Measurements from ENCODE around the gene COL27A1. TPM values are rescaled to one million over a fixed set of nuclear protein-coding genes. Genes with fewer than 3 reads are reported as not detected.

COL27A1 gene
- polyA plus RNA-seq, 1 of the 3 experiments (the other 2 are of a cell fraction), result 8.7 TPM

DNA sequence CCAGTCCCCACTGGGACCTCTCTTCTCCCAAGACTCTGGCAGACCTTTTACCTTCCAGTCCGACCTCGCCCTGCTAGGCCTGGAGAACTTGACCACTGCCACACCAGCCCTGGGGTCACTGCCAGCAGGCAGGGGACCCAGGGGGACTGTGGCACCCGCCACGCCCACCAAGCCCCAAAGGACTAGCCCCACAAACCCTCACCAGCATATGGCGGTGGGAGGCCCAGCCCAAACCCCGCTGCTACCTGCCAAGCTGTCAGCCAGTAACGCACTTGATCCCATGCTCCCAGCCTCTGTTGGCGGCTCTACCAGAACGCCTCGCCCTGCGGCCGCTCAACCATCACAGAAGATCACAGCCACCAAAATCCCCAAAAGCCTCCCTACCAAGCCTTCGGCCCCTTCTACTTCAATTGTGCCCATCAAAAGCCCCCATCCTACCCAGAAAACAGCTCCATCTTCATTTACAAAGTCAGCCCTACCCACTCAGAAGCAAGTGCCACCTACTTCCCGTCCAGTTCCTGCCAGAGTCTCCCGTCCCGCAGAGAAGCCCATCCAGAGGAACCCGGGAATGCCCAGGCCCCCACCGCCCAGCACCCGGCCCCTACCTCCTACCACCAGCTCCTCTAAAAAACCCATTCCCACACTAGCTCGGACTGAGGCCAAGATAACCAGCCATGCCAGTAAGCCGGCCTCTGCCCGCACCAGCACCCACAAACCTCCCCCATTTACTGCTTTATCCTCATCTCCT is 13.1 kb downstream of the COL27A1 start (continued):
- TF ChIP-seq SMC3 (IDR thresholded peaks at IDR 0.05; ENCODE audit: low read depth, low read length) (no peak), RCOR1 (IDR thresholded peaks at IDR 0.05; ENCODE audit: low read length) (no peak)

DNA sequence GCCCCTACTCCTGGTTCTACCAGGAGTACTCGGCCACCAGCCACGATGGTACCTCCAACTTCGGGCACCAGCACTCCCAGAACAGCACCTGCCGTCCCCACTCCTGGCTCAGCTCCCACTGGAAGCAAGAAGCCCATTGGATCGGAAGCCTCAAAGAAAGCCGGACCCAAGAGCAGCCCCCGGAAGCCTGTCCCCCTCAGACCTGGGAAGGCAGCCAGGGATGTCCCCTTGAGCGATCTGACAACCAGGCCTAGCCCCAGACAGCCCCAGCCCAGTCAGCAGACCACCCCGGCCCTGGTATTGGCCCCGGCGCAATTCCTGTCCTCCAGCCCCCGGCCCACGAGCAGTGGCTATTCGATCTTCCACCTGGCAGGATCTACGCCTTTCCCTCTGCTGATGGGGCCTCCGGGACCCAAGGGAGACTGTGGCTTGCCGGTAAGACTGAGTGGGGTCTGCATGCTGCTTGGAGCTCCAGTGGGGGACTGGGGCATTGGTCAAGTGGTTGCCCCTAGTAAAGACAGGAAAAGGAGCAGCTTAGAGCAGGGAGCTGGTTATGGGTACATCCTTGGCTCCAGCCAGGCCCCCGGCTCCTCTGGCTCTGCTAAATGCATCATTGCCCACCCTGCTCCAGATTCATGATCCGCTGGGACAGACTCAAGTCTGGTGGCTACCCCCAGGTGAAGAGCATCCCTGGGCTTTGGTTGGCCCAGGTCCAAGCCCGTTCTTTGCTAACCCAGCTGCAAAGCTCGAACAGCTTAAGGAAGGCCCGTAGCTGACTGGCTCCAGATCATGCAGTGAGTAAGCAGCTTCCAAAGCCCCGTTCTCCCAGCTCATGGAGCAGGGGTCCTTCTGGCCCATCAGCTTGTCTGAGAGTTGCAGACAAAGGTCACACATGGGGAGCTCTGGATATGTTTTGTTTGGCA is 14.0 kb downstream of the COL27A1 start:
- POLR2A ChIA-PET, result no interaction called here
- WGBS (ENCODE audit: low lambda C conversion rate), result 91% methylated on average over 10 of the region's 23 CpGs

More for the DNA sequence above, 14.0 kb downstream of the COL27A1 start:
- no peaks in the 10 kb centered on the region; the same call in 1 of the 2 replicates for H3K79me2 ChIP-seq (ENCODE audit: insufficient read depth)
- no peaks in the 10 kb centered on the region for H3K27me3 ChIP-seq (ENCODE audit: insufficient read depth)
- no peak overlapping the region for H2AFZ ChIP-seq (ENCODE audit: low read depth)
- peaks cover 0 to 12% of the 10 kb centered on the region in 2 experiments; a peak in 3 of 4 replicates for H3K4me1 ChIP-seq (ENCODE audit: control insufficient read depth in 1 of 2, insufficient read depth in 2 of 2, low read depth in 1 of 2, low read length in 1 of 2)
- no peaks in the 10 kb centered on the region for H3K36me3 ChIP-seq (replicated peaks in 1 of 2; ENCODE audit: control insufficient read depth in 1 of 2, insufficient read depth in 2 of 2, low read length in 1 of 2)
- no peak overlapping the region for H3K4me3 ChIP-seq (ENCODE audit: low read depth in 2 of 2, low read length in 1 of 2)
- H3K9ac ChIP-seq, result no peak overlapping the region
- CTCF ChIA-PET, result interaction anchor here (0.6 to 2.9 kb wide), 7 partner anchors 14 to 122 kb away, joined by 3 to 7 read pairs (median 4); partner anchors contain the start of gene COL27A1
- peaks cover 9% of the 10 kb centered on the region for H3F3A ChIP-seq (replicated peaks; ENCODE audit: insufficient read depth)
- no peak for DNase-seq
- H3K9me2 ChIP-seq, result no peaks in the 10 kb centered on the region
- peak overlapping the region; percentile 52; the same call in 1 of the 2 replicates for H3K4me2 ChIP-seq
- H4K20me1 ChIP-seq (ENCODE audit: insufficient read depth), result no peaks in the 10 kb centered on the region
- TF ChIP-seq ELF1 (IDR thresholded peaks at IDR 0.05), result no peak
- TF ChIP-seq POLR2AphosphoS5 (IDR thresholded peaks at IDR 0.05; ENCODE audit: low read depth, low read length), result no peak
- TF ChIP-seq MXI1 (IDR thresholded peaks at IDR 0.05; ENCODE audit: low read depth, low read length), result no peak
- TF ChIP-seq RFX5 (IDR thresholded peaks at IDR 0.05; ENCODE audit: low read length), result no peak
- TF ChIP-seq TCF12 (IDR thresholded peaks at IDR 0.05), result no peak
- TF ChIP-seq, protein P1, sequence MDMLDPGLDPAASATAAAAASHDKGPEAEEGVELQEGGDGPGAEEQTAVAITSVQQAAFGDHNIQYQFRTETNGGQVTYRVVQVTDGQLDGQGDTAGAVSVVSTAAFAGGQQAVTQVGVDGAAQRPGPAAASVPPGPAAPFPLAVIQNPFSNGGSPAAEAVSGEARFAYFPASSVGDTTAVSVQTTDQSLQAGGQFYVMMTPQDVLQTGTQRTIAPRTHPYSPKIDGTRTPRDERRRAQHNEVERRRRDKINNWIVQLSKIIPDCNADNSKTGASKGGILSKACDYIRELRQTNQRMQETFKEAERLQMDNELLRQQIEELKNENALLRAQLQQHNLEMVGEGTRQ (IDR thresholded peaks at IDR 0.05; ENCODE audit: borderline replicate concordance, low read depth, low read length), result no peak
- TF ChIP-seq SMC3 (IDR thresholded peaks at IDR 0.05; ENCODE audit: low read depth, low read length), result no peak
- no peak for TF ChIP-seq FOSL2 (IDR thresholded peaks at IDR 0.05; ENCODE audit: borderline replicate concordance, low read depth)
- TF ChIP-seq JUND (IDR thresholded peaks at IDR 0.05), result no peak
- no peak for TF ChIP-seq REST (IDR thresholded peaks at IDR 0.05; ENCODE audit: low read depth, low read length)
- no peak for TF ChIP-seq TAF1 (IDR thresholded peaks at IDR 0.05; ENCODE audit: borderline replicate concordance, low read depth, low read length)
- no peak for TF ChIP-seq FOXM1 (IDR thresholded peaks at IDR 0.05; ENCODE audit: low read depth)
- TF ChIP-seq CHD2 (IDR thresholded peaks at IDR 0.05; ENCODE audit: low read length, partially characterized antibody), result no peak
- no peak for TF ChIP-seq TEAD4 (IDR thresholded peaks at IDR 0.05; ENCODE audit: borderline replicate concordance, insufficient read depth)
- 0 out of 4 replicates have a peak overlapping the region, but pooled peaks of 1 of the 2 experiments have one; percentile 20 for H3K27ac ChIP-seq (ENCODE audit: low read depth in 2 of 2, low read length in 1 of 2)
- H3K9me3 ChIP-seq, result no peaks in the 10 kb centered on the region
